GM23338 (cell line): ENCODE measurements around the gene ILDR2.

Experiments
- CTCF ChIP-seq, 2 experiments: fragments of 200-600 bp in 1 of 2; sonication (generic) in 1 of 2; conservative IDR thresholded peaks; 2 replicates each; pipeline versions ENCODE4 v1.5.1 to v1.6.1; 2016 to 2017; ENCODE audit warnings: antibody characterized with exemption in 2 of 2, low read depth in 2 of 2, mild to moderate bottlenecking in 2 of 2, moderate library complexity in 1 of 2
- ETS1 ChIP-seq: IDR thresholded peaks from 2 replicates; pipeline ENCODE4 v1.6.1; 2016; ENCODE audit warnings: antibody characterized with exemption
- EZH2 ChIP-seq: fragments of 200-600 bp; sonication (generic); IDR thresholded peaks from one replicate; pipeline ENCODE4 v1.8.0; 2017; ENCODE audit warnings: antibody characterized with exemption, mild to moderate bottlenecking, low read depth; ENCODE audit not compliant: unreplicated experiment
- EZH2phosphoT487 ChIP-seq: fragments of 200-600 bp; sonication (generic); IDR thresholded peaks from one replicate; pipeline ENCODE4 v1.8.1; 2018; ENCODE audit warnings: antibody characterized with exemption; ENCODE audit not compliant: unreplicated experiment
- POLR2AphosphoS5 ChIP-seq: IDR thresholded peaks from 2 replicates; pipeline ENCODE4 v1.6.1; 2016; ENCODE audit warnings: antibody characterized with exemption, low read depth
- REST ChIP-seq: IDR thresholded peaks from one replicate; pipeline ENCODE4 v1.6.1; 2018; ENCODE audit warnings: antibody characterized with exemption; ENCODE audit not compliant: unreplicated experiment
- STAT1 ChIP-seq: IDR thresholded peaks from one replicate; pipeline ENCODE4 v1.6.1; 2016; ENCODE audit warnings: antibody characterized with exemption; ENCODE audit not compliant: unreplicated experiment

DNA sequence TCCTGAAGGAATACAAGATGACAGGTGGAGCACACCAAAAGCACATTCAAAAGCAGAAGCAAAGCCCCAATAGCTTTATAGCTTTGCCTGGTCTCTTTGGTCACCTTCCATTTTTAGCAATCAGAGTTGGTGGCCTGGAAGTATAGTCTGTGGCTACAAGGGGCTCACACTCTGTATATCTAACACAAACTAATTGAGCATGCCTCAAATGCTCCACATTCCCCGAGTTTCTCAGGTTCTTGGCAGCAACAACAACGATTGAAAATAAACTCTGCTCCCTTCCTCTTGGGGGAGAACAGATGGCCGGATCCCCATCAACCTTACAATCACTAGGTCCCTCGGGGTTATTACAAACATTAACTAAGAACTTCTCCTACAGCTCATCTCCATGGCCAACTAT lies 74.4 kb downstream of the ILDR2 start:
- TF ChIP-seq STAT1 (no peak), CTCF (conservative IDR thresholded peaks at IDR 0.05; ENCODE audit: low read depth in 2 of 2) (no peak), REST (no peak), POLR2AphosphoS5 (no peak), EZH2 (no peak), EZH2phosphoT487 (no peak), ETS1 (no peak)
